GM18873 (cell line): ENCODE measurements around the gene ISOC2.
"Not testable (repeated sequence)": the region's sequence is repeated elsewhere in the genome, so short reads cannot be mapped to it uniquely, and the experiment has no call there.

ENCODE experiments used
- ATAC-seq: cut with Tn5 transposase; IDR thresholded peaks from one replicate; pipeline ENCODE4 v1.9.1; 2021; ENCODE audit warnings: mild to moderate bottlenecking, moderate library complexity, moderate number of reproducible peaks; ENCODE audit not compliant: unreplicated experiment, low FRiP score

Gene ISOC2, protein sequence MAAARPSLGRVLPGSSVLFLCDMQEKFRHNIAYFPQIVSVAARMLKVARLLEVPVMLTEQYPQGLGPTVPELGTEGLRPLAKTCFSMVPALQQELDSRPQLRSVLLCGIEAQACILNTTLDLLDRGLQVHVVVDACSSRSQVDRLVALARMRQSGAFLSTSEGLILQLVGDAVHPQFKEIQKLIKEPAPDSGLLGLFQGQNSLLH

DNA sequence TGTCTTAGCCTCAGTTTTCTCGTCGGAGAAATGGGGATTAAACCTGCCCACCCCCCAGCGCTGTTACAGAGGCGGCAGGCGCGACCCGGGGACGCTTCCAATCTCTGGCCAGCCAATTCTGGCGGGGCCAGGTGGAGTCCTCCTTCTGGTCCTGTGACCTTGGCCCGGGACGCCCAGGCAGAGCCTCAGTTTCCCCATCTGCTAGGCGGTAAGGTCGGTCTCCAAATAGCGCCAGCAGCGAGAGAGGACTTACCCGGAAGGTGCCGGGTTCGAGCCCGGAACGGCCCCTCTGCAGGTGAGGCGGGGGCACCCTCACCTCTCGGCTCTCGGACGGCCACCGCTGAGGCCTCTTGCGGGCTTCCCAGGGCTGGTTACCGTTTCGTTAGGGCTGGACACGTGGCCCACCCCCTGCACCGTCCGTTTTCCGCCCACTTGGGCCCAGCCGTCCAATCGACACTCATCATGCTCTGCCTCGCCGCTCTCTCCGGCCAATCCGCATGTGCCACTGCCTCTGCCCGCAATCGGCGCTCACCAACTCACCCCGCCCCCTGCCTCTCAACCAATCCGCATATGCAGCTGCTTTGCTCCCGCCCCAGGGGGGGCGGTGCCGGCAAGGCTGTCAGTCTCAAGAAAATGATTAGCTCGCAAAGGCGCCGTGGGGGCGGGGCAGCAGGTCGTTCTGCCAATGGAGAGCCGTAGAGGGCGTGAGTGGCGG, at the start of gene ISOC2:
ISOC2 (minus strand) TSS at position 384 of the 715 bp plus-strand sequence. CDS start 5,156 bp downstream, outside the sequence.
- peak; percentile 94 for ATAC-seq

DNA sequence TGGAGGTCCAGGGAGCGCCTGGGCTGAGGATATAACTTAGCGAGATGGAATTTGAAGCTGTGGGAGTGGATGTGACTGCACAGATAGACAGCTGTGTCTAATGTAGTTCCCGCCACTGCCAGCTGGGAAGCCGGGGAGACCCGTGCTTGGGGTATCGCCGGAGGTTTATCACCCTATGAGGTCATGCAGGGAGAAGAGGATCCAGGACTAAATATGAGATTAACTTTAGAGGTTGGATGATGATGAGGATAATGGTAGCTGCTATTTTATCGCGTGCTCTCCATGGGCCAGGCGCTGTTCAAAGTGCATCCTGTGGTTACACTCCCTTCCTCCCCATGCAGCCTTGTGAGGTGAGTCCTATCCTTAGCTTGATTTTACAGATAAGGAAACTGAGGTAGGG, 46.7 kb upstream of the ISOC2 start:
- ATAC-seq: no peak

DNA sequence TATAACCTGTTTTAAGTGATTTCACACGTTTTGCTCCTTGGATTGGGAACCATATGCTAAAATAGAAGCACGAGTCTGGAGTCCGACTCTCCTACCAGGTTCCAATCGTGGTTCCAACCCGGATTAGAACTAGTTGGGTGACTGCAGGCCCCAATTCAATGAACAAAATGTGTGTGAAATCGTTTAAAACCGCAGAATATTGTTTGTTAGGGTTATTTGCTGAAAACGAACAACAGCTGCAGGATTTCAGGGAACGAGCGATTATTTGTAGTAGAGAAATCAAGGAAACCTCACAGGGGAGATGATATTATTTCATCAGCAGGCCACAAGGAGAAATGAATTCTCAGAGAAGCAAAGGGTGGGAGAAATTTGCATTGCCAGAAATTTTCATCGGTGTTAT, 43.5 kb upstream of the ISOC2 start:
- ATAC-seq: no peak

DNA sequence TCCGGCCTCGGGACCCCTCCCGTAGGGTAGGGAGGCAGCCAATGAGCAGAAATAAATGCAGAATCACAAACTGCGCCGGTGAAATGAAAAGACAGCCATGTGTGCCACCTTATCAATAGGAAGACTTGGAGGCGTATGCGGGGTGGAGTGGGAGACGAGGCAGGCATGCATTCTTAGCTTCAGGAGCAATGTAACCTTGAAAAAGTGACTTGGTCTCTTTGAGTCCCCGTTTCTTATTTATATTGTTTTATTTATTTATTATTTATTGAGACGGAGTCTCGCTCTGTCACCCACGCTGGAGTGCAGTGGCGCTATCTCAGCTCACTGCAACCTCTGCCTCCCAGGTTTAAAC, 42.8 kb upstream of the ISOC2 start:
- ATAC-seq: no peak

DNA sequence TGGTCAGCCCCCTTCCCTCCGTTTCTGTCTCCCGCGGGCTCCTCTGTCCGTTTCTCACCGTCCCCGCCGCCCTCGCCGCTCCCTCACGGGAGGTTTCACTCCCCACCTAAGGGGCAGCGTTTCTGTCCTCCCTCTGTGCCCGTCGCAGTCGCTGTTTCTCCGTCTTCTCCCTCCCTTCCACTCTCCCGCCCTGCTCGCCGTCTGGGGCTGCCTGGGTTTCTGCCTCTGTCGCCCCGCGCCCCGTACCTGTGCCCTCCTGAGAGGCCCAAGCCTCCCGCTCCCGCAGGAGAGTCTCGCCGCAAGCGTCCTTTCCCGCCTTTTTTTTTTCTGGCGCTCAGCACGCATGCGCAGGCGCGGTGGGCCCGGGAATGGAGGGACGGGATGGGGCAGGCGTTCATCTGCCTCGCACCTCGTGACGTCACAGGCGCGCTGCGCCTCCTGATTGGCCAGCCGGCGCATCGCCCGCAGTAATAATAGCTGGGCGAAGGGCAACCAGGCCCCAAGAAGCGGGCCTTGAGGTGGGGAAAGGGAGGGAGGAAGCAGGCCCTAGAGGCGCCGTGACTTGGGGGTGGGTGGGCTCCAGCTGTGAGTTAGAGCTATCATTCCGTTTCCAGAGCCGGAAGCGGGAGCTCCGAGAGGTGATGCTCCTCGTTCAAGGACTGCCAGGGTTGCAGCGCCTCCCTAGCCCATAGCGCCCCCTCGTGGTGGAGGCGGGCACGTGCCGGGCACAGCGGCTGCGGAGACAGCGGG, 42.2 kb upstream of the ISOC2 start:
- ATAC-seq: peak; percentile 73

DNA sequence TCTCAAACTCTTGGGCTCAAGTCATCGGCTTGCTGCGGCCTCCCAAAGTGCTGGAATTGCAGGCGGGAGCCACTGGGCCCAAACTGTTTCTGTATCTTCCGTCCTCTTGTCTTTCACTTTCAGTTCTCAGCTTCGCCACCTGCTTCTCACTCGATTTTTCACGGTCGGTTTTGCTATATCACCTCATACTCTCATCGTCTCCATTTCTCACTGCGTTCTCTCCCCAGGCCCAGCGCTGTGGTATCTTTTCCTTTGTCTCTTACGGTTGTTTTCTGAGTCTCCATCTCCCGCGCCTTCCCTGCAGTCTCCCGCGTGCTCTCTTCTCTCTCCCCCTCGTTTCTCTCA, 41.7 kb upstream of the ISOC2 start:
- no peak for ATAC-seq

DNA sequence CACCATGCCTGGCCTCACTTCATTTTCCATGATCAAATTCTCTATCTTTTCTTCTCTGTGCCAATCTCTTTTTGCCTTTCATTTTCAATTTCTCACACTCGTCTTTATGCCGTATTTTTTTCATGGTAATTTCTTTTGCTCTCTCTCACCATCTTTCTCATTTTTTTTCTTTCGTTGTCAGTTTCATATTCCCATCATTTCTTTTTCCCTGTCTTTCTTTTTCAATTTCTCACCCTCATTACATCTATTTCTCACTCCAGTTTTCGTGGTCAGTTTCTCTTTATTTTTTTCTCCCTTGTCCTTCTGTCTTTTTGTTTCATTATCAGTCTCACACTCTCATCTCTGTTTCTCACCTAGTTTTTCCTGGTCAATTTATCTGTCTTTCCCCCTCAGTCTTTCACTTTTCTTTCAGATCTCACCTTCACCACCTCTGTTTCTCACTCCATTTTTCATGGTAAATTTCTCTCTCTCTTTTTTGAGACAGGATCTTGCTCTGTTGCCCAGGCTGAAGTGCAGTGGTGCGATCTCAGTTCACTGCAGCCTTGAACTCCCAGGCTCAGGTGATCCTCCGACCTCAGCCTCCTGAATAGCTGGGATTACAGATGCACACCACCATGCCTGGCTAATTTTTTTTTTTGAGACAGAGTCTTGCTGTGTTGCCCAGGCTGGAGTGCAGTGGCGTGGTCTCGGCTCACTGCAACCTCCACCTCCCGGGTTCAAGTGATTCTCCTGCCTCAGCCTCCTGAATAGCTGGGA, 40.9 kb upstream of the ISOC2 start:
- ATAC-seq: no peak

DNA sequence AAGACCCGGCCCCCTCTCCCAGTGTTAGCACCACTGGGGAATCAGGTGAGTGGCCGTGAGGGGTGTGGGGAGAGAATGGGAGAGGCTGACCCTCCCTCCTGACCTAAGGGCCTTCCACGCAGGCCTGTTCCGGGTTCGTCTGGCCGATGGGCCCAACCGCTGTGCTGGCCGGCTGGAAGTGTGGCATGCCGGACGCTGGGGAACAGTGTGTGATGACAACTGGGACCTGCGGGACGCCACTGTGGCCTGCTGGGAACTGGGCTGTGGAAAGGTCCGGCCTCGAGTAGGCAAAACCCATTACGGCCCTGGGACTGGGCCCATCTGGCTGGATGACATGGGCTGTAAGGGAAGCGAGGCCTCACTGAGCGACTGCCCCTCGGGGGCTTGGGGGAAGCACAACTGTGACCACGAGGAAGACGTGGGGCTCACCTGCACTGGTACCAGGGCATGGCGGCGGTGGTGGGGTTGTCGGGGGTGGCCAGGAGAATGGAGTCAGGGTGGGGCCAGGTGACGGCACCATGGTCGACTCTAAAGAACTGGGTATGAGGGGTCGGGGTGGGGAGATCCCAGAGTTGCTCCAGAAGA, 39.0 kb upstream of the ISOC2 start:
- no peak for ATAC-seq

DNA sequence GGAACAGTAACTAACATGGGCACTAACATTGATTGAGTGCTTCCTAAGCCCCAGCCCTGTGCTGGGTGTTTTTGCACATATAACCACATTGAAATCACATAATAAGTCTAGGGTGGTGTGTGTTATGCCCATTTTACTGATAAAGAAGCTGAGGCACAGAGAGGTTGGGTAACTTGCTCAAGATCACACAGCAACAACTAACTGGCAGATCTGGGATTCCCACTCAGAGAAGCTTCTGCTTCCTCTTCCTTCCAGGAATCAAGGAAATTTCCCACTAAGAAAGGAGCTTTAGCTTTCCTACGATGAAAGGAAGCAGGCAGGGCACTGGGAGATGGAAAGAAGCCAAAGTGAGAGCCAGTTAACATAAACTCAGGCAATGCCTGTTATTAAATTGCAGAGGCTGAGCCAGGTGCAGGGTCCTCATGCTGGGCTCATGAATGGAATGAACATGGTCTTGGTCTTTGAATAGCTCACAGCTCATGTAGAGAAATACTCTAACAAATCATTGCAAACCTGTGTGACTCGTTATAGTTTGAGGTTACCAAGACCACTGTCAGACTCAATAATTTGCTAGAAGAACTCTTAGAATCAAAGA, 36.9 kb upstream of the ISOC2 start:
- no peak for ATAC-seq

DNA sequence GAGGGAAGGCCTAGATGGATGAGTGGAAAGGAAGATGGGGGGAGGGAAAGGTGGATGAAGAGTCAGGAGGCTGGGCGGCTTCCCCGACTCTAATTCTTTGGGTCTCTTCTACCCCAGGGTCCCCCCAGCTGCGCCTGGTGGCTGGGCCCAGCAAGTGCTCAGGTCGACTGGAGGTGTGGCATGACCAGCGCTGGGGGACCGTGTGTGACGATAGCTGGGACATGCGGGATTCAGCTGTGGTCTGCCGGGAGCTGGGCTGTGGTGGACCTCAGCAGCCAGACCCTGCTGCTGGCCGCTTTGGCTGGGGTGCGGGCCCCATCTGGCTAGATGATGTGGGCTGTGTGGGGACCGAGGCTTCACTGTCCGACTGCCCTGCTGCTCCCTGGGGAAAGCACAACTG, 36.3 kb upstream of the ISOC2 start:
- no peak for ATAC-seq

DNA sequence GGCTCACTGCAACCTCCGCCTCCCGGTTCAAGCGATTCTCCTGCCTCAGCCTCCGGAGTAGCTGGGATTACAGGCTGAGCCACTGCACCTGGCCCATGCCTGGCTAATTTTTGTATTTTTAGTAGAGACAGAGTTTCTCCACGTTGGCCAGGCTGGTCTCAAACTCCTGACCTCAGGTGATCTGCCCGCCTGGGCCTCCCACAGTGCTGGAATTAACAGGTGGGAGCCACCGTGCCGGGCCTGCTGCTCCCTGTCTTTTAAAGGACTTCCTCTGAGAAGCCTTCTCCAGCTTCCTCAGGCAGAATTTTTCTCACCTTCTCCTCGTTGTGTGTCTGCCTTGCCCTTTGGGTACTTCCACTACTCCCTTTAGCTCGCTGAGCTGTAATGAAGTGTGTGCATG, 35.4 kb upstream of the ISOC2 start:
- ATAC-seq: not testable (repeated sequence)

DNA sequence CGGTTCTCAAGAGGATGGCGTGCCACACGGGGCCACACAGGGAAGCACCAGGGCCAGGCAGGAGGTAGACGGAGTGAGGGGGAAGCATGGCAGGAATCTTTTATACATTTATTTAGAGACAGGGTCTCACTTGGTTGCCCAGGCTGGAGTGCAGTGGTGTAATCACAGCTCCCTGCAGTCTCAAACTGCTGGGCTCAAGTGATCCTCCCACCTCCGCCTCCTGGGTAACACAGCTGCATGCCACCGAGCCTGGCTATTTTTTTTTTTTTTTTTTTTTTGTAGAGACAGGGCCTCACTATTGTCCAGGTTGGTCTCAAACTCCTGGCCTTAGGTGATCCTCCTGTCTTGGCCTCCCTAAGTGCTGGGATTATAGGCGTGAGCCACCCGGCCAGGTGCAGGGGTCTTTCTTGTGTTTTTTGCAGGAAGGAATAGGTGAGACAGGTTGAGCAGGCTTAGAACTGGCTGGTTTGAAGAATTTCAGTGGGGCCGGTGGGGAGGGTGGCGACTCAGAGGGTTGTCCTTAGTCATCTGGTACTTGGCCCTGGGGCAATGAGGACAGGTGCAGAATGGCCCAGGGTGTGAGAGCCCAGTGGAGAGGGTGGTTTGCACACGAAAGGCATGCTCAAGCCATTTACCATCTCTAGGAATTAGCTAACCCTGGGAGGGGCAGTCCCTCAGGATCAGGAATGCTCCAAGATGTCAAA, 34.4 kb upstream of the ISOC2 start:
- ATAC-seq: no peak

DNA sequence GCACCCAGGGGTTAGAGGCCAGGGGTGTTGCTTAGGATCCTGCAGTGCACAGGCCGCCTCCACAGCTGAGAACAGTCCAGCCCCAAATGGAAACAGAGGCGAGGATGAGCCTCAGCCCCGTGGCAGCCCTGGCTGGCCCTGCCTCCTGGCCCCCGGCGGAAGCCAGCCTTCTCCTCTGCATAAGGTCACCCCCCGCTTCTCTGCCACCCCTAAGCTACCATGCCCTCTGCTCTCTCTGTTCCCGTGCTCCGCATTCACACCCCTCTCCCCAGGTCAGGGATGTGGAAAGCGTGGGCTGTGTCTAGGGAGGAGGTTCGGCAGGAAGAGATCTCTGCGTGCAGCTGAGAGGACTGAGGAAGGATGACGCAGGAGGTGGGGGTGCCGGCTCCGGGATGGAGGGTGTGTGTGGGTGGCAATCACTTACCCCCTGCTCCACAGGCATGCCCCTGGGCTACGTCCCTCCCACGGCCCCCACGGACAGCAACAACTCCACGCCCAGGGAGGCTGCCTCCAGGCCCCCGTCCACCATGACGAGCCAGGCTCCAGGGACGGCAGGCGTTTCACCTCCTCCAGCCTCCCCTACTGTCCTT, 32.8 kb upstream of the ISOC2 start:
- no peak for ATAC-seq

DNA sequence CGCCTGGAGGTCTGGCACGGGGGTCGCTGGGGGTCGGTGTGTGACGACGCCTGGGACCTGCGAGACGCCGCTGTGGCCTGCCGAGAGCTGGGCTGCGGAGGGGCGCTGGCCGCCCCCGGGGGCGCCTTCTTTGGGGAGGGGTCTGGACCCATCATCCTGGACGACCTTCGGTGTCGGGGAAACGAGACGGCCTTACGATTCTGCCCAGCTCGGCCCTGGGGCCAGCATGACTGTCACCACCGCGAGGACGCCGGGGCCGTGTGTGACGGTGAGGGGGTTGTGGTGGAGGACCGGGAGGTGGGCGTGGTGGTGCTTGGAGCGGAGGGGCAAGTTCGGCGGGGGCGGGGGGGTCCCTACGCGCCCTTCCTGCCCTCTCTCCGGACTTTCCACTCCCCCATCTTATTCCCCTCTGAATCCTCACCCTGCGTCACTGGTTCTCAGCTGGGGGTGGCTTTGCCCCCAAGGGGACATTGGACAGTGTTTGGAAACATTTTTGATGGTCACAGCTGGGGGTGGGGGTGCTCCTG, 32.3 kb upstream of the ISOC2 start:
- ATAC-seq: no peak

DNA sequence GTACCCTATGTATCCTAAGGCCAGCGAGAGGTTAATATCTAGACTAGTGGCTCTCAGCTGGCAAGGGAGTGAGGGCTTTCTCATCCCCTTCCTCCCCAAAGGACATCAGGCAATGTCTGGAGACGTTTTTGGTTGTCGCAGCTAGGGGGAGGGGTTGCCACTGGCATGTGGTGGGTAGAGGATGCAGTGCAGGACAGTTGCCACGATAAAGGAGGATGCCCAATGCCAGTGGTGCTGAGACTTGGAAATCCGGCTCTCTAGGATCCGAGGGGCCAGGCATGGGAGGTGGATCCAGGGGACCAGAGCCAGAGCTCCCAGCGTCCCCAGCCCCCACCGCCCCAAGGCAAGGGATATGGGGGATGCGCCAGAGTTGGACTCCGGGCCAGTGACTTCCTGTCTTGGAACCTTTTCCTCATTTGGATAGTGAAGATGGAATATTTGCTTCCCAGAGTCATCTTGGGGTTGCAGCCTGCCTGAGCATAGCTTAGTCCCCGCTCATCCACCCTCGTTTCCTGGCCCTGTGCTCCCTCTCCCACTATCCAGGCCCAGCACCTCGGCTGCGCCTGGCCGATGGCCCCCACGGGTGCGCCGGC, 31.7 kb upstream of the ISOC2 start:
- ATAC-seq: no peak

DNA sequence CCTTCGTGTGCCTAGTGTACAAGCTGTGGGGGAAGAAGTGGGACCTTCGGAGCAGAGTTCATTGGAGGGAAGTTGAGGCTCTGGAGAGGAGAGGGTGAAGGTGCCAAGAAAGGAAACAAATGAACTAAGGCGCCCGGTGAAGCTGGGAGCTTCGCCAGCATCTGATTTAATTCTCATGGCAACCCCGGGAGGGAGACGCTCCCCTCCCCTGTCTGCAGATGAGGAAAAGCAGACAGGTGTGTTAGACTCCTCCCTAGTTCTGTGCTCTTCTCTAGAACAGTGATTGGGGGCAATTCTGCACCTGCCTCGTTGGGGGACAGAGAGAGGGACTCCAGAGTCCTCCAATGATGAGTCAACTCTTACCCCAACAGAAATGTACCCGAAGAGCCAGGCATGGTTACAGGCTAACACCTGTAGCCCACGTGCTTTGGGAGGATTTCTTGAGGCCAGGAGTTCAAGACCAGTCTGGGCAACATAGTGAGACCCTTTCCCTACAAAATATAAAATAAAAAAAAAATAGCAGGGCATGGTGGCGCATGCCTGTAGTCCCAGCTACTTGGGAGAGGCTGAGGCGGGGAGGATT, 31.0 kb upstream of the ISOC2 start:
- no peak for ATAC-seq

DNA sequence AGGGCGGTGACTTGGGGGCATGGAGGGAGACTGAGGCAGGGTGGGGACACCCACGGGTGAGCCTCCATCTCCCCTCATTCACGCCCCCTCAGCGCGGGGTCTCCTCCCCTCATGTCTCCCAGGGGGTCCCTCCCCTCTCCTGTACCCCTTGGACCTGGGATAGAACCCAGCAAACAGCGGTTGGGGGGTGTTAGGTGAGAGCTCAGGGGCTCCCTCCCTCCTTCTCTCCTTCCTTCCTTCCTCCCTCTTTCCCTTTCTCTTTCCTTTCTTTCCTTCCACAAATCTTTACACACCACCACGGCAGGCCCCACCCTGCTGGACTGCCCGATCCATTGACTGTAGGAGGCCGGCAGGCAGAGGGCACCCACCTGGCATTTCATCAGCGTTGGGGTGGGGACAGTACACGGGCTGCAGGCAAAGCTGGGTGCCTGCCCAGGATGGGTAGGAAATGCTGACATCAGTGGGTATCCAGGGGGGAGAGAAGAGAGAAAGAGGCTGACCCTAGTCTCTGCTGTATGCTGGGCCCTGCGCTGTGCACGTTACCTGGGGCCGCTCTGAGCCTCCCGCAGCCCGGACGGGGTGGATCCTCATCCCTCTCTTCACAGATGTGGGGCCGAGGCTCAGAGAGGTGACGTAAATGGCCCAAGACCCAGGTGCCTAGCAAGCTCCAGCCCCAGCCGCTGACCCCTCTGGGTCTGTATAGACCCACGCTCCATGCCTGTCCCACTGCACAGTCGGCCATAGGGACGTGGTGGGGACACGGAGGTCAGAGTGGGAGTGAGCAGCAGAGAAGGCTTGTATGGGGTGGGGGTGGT, 30.3 kb upstream of the ISOC2 start:
- no peak for ATAC-seq
